Measurements from ENCODE around the gene SAP25.

DNA sequence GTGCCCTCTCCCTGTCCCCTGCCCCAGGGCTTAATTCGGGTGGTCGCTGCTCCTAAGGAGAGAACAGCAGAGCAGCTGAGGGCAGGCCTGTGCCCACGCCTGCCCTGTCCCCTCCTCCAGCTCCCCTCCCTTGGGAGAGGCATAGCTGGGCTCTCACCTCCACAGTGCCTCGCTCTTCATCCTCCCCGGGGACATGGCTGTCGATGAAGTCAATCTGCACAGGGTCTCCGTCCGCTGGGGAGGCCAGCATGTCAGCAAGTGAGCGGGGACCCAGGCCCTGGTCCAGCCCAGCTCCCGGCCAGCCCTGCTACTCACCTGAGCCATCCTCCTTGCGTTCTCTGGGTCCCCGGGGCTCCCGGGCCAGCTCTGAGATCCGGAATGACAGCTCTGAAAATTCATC, 3.8 kb upstream of the SAP25 start:
- TF ChIP-seq POLR2AphosphoS5 (IDR thresholded peaks at IDR 0.05): peak in 1 of 3 donors; percentile 20
- TF ChIP-seq POLR2A (IDR thresholded peaks at IDR 0.05): no peak
